Parathyroid adenoma (tissue), 2 donors: ENCODE measurements around the gene PRPF31.

Source experiments
- H2AFZ ChIP-seq: fragments of 300-600 bp; sonication (generic); one replicate; pipeline ENCODE4 v1.7.0; 2017; ENCODE audit warnings: antibody characterized with exemption, mild to moderate bottlenecking
- H3K27ac ChIP-seq: fragments of 300-600 bp; sonication (generic); one replicate; pipeline ENCODE4 v1.7.0; 2017
- H3K27me3 ChIP-seq: fragments of 300-600 bp; sonication (generic); one replicate; pipeline ENCODE4 v1.7.0; 2017; ENCODE audit warnings: low read length; ENCODE audit not compliant: control insufficient read depth, insufficient read depth
- H3K36me3 ChIP-seq: fragments of 300-600 bp; sonication (generic); one replicate; pipeline ENCODE4 v1.7.0; 2017; ENCODE audit warnings: low read length; ENCODE audit not compliant: control insufficient read depth, insufficient read depth
- H3K4me1 ChIP-seq: fragments of 300-600 bp; sonication (generic); one replicate; pipeline ENCODE4 v1.7.0; 2017; ENCODE audit warnings: control low read depth
- H3K4me2 ChIP-seq: fragments of 300-600 bp; sonication (generic); one replicate; pipeline ENCODE4 v1.7.0; 2017; ENCODE audit warnings: low read length
- H3K4me3 ChIP-seq: fragments of 300-600 bp; sonication (generic); one replicate; pipeline ENCODE4 v1.7.0; 2017; ENCODE audit warnings: low read depth, low read length
- H3K79me2 ChIP-seq: fragments of 300-600 bp; sonication (generic); one replicate; pipeline ENCODE4 v1.7.0; 2017; ENCODE audit warnings: control low read depth
- H3K9ac ChIP-seq: fragments of 300-600 bp; sonication (generic); one replicate; pipeline ENCODE4 v1.7.0; 2017; ENCODE audit warnings: mild to moderate bottlenecking
- H3K9me3 ChIP-seq: fragments of 300-600 bp; sonication (generic); one replicate; pipeline ENCODE4 v1.7.0; 2017; ENCODE audit warnings: low read length; ENCODE audit not compliant: control insufficient read depth
- TF ChIP-seq, protein P1 (sequence below): fragments of 300-600 bp; sonication (generic); IDR thresholded peaks from one replicate; pipeline ENCODE4 v1.7.0; 2017; ENCODE audit warnings: antibody characterized with exemption, mild to moderate bottlenecking
- donor health status: primary hyperparathyroidism.

Gene PRPF31

DNA sequence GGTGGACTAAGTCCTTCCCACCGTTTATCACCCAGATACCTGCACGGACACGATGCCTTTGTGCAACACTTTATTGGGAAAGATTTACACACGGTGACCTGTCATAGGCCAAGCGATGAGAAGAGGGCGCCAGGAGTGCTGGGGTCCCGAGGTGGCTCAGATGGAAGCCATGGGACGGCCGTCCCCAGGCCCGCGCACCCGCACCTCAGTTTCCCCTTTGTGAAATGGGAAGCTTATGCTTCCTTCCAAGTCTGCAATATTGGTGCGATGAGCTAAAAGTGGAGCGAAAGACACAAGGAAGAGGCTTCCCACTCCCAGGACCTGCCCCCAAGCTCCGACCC is 57.8 kb downstream of the PRPF31 start:
- no peaks in the 10 kb centered on the region for H3K9me3 ChIP-seq
- no peaks in the 10 kb centered on the region for H3K27me3 ChIP-seq
- no peak overlapping the region for H3K4me3 ChIP-seq
- peak overlapping the region; percentile 45 for H3K4me2 ChIP-seq
- H3K36me3 ChIP-seq: no peaks in the 10 kb centered on the region
- no peaks in the 10 kb centered on the region for H3K4me1 ChIP-seq
- H3K27ac ChIP-seq: no peak overlapping the region
- peak overlapping the region; percentile 45 for H2AFZ ChIP-seq
- H3K9ac ChIP-seq: no peak overlapping the region
- peaks cover 4% of the 10 kb centered on the region for H3K79me2 ChIP-seq
- TF ChIP-seq, protein P1, sequence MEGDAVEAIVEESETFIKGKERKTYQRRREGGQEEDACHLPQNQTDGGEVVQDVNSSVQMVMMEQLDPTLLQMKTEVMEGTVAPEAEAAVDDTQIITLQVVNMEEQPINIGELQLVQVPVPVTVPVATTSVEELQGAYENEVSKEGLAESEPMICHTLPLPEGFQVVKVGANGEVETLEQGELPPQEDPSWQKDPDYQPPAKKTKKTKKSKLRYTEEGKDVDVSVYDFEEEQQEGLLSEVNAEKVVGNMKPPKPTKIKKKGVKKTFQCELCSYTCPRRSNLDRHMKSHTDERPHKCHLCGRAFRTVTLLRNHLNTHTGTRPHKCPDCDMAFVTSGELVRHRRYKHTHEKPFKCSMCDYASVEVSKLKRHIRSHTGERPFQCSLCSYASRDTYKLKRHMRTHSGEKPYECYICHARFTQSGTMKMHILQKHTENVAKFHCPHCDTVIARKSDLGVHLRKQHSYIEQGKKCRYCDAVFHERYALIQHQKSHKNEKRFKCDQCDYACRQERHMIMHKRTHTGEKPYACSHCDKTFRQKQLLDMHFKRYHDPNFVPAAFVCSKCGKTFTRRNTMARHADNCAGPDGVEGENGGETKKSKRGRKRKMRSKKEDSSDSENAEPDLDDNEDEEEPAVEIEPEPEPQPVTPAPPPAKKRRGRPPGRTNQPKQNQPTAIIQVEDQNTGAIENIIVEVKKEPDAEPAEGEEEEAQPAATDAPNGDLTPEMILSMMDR: no peak

DNA sequence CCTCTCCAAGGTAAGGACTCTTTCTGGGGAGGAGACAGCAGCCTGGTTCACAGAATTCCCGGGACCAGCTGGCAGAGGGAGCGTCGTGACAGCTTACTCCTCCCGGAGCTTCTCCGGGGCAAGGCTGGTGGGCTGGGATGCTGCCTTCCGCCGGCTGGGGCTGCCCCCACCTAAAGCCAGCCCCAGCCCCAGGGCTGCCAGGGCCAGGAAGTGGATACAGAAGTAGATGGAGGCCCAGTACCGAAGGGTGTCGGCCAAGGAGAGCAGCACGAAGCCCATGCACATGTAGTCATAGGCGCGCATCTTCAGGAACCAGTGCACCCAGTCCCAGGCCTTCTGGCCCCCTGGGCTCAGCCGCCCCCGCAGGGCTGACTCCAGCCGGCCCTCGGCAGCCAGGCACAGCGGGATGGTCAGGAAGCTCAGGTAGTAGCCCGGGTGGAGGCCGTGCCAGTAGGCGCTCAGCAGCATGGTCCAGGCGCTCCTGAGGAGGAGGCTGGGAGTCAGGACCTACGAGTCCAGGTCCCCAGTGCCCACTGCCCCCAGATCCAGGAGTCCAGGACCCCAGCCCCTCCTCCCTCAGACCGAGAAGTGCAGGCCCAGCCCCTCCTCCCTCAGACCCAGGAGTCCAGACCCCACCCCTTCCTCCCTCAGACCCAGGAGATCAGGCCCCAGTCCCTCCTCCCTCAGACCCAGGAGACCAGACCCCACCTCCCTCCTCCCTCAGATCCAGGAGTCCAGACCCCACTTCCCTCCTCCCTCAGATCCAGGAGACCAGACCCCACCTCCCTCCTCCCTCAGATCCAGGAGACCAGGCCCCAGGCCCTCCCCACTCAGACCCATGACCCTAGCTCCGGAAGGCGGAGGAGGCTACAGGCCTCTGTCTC is 58.6 kb downstream of the PRPF31 start:
- Histone ChIP-seq H3K27me3 (no peaks in the 10 kb centered on the region), H3K4me2 (no peak overlapping the region), H3K79me2 (peaks cover 4% of the 10 kb centered on the region), H3K4me1 (no peaks in the 10 kb centered on the region), H3K9me3 (no peaks in the 10 kb centered on the region), H3K27ac (no peak overlapping the region), H3K36me3 (no peaks in the 10 kb centered on the region), H3K9ac (no peak overlapping the region), H2AFZ (no peak overlapping the region), H3K4me3 (no peak overlapping the region)
- TF ChIP-seq, protein P1: no peak

DNA sequence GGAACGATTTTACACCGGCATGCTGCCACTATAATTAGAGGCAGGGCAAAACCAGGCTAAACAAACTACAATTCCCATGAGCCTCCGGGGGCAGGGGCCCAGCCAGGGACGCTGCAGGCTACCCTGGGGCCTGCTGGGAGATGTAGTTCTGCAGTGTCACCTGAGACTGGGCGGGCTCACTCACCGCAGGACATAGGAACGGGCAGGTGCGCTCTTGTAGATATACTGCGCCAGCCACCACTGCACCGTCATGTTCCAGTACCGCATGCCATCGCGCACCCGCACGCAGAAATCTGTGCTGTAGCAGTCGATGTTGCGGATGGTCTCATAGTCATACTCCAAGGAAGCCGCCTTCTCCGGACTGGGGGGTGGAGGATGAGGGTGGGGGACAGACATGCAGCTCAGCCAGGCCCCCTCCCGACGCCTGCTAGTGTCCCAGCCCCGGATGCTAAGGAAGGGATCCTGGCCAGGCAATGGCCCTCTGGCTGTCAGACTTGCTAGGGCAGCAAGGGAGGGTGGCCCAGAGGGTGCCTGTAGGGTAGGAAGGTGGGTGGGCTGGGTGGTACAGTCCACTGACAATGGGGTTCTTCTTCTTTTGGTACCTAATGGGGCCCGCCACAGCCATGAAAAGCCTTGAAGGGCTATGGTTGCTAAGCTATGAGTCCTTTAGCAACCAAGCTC is 63.2 kb downstream of the PRPF31 start:
- H3K9me3 ChIP-seq: no peaks in the 10 kb centered on the region
- H3K4me1 ChIP-seq: peaks cover 8% of the 10 kb centered on the region
- TF ChIP-seq, protein P1: no peak
- H3K79me2 ChIP-seq: peaks cover 4% of the 10 kb centered on the region
- H2AFZ ChIP-seq: no peak overlapping the region
- no peak overlapping the region for H3K4me2 ChIP-seq
- no peaks in the 10 kb centered on the region for H3K36me3 ChIP-seq
- H3K9ac ChIP-seq: no peak overlapping the region
- H3K4me3 ChIP-seq: no peak overlapping the region
- H3K27ac ChIP-seq: no peak overlapping the region
- no peaks in the 10 kb centered on the region for H3K27me3 ChIP-seq

DNA sequence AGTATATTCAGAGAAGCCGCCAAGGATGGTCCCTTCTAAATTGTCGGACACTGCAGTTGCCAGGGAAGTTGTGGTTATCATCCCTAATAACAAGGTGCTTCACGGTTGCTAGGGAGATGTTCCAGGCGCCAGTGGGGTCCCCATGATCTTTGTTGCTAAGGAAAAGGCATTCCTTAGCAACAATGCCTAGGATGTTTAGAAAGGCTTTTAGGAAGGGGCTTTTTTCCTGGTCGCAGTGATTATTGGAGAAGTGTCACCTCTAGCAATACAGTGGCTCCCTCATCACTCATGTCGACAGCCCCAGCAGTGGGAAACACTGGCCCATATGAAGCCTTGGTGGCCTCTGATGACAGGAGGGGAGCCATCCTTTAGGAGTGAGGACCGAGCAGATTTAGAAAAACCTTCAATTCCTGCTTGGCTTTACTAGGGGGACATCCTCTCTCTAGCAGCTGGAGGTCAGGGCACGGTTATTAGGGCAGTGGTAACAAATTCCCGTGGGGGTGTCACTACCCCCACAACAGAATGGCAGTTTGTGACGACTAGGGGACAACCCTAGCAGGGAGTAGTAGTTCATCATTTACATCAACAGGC is 63.8 kb downstream of the PRPF31 start:
- Histone ChIP-seq H2AFZ (no peak overlapping the region), H3K79me2 (peaks cover 4% of the 10 kb centered on the region), H3K27ac (peak overlapping the region; percentile 22), H3K9ac (no peak overlapping the region), H3K4me1 (peaks cover 8% of the 10 kb centered on the region), H3K4me2 (no peak overlapping the region), H3K9me3 (no peaks in the 10 kb centered on the region), H3K36me3 (no peaks in the 10 kb centered on the region), H3K4me3 (no peak overlapping the region), H3K27me3 (no peaks in the 10 kb centered on the region)
- TF ChIP-seq, protein P1: no peak
